Stimulated activated CD8-positive, alpha-beta memory T cell treated with anti-CD3 and anti-CD28 coated beads, Interleukin-15, amount 100 ng/mL, for 1 hour (primary cell): ENCODE data around the gene ABHD12.

Experiments used
- DNase-seq: peaks from one replicate; pipeline ENCODE4 v3.0.0-alpha.2; 2020; ENCODE audit warnings: low read depth

The ABHD12 gene

GRCh38 chr20:25289886-25290597 lies 100.6 kb downstream of the ABHD12 start:
- DNase-seq = no peak

- DNase-seq = no peak
Observed at GRCh38 chr20:25288291-25289181, 102.1 kb downstream of the ABHD12 start.

GRCh38 chr20:25287631-25288290 lies 102.9 kb downstream of the ABHD12 start:
- no peak for DNase-seq

DNA sequence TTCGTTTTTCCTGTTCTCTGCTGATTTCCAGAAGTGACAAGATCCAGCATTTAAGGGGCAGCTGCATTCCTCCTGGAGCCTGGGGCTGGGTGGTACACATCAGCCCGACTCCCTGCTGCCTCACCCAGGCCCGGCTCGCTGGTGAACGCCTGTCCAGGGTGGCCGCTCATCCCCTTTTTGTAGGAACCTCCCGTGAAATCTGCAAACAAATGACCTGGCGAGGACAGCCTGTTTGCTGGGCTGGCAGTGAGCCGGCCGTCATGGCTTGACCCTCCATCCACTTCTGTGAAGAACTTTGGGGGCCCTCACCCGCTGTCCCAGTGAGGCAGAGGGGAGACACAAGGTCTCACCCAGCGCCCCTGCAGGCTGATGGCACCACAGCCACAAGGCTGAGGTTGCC lies 103.7 kb downstream of the ABHD12 start:
- DNase-seq = no peak

DNA sequence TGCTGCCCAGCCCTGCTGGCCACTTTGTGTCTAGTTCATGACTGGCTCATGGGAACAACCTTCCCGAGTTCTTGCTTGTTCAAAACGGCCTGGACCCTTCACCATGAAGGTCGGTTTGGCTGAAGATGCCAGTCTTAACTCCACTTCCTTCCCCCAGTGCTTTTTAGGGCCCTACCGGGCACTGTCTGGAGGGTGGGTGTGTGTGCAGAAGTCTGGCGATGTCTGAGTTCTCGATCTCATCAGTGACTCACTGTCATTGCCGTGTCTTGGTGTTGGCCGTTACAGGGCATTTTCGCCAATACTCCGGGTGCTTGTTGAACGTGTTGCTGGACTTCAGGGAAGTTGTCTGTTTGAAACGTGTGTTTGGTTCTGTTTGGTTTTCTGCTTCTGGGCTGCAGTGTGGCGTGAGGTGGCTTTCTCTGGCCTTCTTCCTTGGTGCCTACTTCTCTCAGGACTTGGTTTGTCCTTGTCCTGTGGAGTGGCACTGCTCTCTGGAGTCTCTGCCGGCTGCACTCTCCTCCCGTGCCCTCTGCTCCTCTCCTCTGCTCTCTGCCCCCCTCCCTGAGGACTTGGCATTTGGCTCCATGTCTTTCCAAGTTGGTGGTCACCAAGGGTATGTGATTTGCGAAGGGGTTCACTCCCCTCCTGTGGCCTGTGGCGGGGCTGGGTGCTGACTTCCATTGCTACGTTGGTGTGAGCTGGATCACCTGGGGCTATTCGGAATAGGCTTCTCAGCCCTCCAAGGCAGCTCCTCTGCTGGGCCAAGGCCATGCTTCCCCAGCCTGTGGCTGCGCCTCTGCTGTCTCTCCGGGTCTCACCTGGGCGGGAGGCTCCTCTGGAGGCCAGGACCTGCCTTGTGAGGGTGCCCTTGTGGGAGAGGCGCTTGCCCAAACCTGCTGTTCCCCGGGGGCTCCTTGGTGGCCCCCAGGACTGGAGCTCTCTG lies 104.5 kb downstream of the ABHD12 start:
- no peak for DNase-seq

DNA sequence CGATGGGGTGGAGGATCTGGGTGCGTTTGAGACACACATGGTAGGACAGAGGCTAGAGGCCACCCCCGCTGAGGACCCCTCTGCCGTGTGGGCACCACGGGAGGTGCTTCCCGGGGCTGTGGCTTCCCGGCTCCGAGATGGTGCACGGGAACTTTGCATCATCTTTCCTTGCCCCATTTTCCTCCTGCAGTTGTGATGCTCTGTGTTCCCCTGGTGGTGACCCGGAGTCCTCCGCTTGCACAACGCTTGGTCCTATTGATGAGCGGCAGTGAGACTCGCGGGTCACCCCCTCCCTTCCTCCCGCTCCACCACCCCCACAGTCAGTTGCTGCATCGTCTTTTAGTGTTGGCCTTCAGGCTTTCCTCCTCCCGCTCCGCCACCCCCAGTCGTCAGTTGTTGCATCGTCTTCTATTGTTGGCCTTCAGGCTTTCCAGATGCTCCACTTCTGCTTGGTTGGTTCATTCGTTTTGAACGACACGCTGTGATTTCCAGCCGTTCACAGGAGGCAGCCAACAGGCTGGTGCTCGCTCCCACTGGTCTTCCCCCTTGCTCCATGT lies 105.5 kb downstream of the ABHD12 start:
- DNase-seq = no peak

- no peak for DNase-seq
Observed at GRCh38 chr20:25284131-25284601, 106.5 kb downstream of the ABHD12 start.

- no peak for DNase-seq
Observed at GRCh38 chr20:25283221-25283951, 107.2 kb downstream of the ABHD12 start.

- DNase-seq = no peak
Observed at GRCh38 chr20:25282796-25283195, 107.8 kb downstream of the ABHD12 start.

- DNase-seq = no peak
Observed at GRCh38 chr20:25282034-25282781, 108.4 kb downstream of the ABHD12 start.

GRCh38 chr20:25281541-25281991 lies 109.1 kb downstream of the ABHD12 start:
- DNase-seq = no peak

- no peak for DNase-seq
Observed at GRCh38 chr20:25280574-25281535, 109.8 kb downstream of the ABHD12 start.

DNA sequence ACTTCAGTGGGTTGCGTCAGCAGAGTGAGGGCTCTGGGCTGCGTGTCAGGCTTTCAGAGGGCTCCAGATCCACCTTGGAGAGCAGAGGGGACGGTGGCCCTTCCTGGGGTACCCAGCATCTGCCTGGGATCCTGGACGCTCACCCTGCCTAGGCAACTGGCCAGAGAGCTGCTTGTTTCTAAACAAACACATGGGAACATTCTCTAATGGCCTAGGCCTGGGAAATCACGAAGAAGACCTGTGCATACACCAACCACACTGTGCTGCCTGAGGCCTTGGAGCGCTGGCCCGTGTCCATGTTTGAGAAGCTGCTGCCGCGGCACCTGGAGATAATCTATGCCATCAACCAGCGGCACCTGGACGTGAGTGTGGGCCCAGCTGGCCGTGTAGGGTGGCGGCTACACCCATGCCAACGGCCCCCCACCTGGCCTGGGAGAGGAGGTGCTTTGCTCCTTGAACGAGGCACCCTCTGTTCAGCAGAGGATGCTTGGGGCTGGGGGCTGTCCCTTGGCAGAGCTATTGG lies 110.5 kb downstream of the ABHD12 start:
- DNase-seq = no peak

GRCh38 chr20:25279403-25279802 lies 111.2 kb downstream of the ABHD12 start:
- DNase-seq = no peak

GRCh38 chr20:25278636-25279361 lies 111.8 kb downstream of the ABHD12 start:
- no peak for DNase-seq

DNA sequence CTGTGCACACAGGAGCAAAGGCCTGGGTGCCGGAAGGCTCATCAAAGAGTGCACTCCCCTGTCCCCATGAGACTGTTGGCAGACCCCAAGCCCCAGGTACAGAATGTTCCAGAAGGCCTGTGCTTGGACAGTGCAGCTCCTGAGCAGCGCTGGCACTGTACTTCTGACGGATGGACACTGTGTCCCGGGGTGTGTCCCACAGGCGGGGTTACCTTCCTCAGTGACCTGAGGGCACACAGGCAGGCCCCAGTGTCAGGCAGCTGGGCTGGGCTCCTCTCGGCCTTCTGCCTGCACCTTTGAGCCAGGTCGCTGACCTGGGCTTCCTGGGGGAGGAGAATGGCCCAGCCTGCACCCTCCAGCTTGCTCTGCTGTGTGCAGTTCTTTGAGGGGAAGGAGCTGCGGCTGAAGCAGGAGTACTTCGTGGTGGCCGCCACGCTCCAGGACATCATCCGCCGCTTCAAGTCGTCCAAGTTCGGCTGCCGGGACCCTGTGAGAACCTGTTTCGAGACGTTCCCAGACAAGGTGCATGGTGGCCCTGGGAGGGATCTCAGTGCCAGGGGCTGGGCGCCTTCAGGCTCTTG lies 112.6 kb downstream of the ABHD12 start:
- DNase-seq = no peak
